Cerebellar cortex (tissue), 1 donor: ENCODE results near the gene GRXCR2.
"Not testable (repeated sequence)": the region's sequence is repeated elsewhere in the genome, so short reads cannot be mapped to it uniquely, and the experiment has no call there.

Experiments
- DNase-seq: peaks from one replicate; pipeline ENCODE4 v3.0.0-alpha.2; 2015; ENCODE audit warnings: low spot score

The GRXCR2 gene, protein sequence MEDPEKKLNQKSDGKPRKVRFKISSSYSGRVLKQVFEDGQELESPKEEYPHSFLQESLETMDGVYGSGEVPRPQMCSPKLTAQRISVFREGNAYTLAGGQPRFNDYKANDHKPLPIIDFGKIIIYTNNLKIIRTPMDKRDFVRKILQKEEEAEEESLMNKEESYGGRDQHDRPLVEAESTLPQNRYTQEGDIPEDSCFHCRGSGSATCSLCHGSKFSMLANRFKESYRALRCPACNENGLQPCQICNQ

GRCh38 chr5:145872914-145873313 lies at the start of gene GRXCR2:
GRXCR2 (minus strand) TSS chr5:145873014; CDS start chr5:145872968, 46 bp downstream.
- no peak for DNase-seq

DNA sequence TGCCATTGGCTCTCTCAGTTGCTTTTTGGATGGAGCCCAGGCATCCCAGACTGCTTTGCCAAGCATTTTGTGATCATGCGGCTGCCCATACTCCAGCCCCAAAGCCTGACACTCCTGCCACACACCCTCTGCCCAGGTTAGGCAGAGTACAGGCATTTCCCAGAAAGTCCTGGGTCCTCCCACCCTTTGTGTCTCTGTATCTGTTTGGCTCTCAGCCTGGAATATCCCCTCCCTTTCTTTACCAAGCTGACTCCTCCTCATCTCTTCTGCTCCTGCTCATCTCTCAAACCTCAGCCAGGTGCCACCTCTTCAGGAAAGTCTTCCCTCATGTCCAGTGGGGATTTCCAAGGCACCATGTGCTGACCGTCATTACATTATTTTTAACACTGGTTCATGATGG lies 49.2 kb upstream of the GRXCR2 start:
- no peak for DNase-seq

DNA sequence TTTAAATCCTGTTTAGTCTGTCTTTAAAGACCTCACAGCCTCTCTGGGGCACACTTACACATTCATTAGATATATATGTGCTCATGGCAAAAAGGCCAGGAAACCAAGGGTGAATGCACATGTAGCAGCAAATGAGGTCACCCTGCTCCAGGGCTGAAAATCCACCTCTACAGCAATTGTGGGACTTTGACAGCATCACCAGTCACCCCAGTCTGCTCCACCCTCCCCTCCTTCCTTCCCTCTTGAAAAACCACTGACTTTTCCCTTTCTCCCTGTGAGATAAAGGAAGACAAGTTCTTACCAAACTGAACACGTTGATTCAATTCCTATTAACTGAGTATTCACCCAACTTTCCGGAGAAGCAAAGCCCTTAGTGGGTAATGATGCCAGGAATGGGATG lies 48.4 kb upstream of the GRXCR2 start:
- DNase-seq, result no peak

GRCh38 chr5:145920542-145921210 lies 47.9 kb upstream of the GRXCR2 start:
- DNase-seq, result no peak

- DNase-seq, result no peak
These were observed 46.6 kb upstream of the GRXCR2 start for GRCh38 chr5:145919413-145919812.

GRCh38 chr5:145918397-145918796 lies 45.6 kb upstream of the GRXCR2 start:
- DNase-seq, result no peak

DNA sequence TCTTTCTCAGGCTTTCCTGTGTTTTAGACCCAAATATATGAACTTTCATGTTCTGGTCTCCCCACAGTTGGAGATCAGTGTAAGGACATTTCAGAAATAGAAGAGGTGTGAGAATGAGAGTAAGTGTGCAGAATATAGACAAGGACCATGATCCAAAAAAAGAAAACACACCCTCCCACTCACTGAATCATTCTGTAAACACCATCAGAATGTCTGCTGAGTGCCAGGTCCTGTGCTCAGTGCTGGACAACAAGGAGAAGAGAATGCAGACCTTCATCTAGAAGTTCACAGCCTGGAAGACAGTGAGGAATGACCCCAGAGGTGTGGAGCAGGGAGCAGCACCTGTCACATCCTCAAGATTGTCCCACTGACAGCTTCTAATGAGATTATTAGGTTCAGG lies 44.5 kb upstream of the GRXCR2 start:
- no peak for DNase-seq

- DNase-seq, result no peak
These were observed 43.3 kb upstream of the GRXCR2 start for GRCh38 chr5:145915970-145916638.

GRCh38 chr5:145913701-145914100 lies 40.9 kb upstream of the GRXCR2 start:
- DNase-seq, result no peak

DNA sequence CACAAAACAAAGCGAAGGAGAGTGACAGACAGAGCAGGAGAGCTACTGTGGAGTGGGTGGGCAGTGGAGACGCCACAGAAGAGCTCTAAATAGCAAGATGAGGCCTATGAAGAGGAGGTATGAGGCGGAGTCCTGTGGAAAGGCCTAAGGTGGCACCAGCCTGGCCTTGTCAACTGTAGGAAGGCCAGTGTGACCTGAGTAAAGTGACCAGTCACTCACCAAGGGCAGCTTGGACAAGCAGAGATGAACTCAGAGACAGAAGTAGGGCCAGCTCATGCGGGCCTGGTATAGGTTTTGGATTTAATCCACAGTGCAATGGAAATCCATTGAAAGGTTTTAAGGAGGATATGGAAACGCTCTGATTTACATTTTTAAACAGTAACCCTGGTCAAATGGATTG lies 39.8 kb upstream of the GRXCR2 start:
- DNase-seq, result no peak

DNA sequence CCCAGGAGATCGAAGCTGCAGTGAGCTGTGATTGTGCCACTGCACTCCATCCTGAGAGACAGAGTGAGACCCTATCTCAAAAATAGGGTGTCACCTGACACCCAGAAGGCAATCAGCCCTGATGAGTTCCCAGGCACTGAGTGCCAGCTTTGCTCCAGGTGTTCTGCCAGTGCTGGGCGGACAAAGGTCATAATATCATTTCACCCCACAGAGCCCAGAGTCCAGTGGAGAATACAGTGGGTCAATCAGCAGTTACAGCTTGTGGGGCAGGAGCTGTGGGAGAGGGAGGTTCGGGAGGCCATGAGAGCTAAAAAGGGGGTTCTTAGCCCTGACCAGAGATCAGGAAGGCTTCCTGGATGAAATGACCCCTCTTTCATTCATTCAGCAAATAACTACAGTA lies 39.2 kb upstream of the GRXCR2 start:
- DNase-seq, result no peak

GRCh38 chr5:145911164-145911563 lies 38.4 kb upstream of the GRXCR2 start:
- DNase-seq, result no peak

GRCh38 chr5:145908206-145908960 lies 35.6 kb upstream of the GRXCR2 start:
- DNase-seq, result no peak

DNA sequence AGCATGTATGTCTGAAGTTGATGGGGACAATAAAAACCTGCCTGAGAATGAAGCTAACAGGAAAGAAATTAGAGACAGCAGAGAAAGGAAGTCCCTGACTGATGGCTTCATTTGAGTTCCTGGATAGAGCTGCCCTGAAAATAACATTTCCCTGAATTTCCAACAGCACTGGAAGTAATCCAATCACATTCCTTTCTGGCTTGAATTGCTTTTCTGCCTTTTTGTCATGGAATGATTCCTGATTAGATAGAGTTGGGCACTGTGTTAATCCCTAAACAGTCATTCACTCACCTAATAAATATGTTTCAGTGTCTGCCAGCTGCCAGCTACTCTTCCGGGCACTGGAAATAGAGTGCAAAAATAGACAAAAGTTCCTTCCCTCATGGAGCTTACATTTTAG lies 33.6 kb upstream of the GRXCR2 start:
- DNase-seq, result no peak

DNA sequence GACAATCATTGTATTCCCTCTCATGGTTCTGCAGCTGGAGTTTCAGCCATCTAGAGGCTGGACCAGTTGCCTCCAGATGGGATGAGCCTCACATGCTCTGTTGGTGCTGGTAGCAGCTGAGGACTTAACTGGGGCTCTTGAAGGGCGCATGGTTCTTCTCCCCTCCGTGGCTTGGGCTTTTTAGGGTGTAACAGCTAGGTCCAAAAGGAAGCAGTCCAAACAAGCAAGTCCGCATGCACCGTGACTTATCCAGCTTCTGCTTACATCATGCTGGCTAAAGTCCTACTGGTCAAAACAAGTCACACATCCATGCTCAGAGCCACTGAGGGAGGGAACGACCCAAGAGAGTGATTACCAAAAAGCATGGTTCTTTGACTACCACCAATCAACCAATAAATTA lies 31.9 kb upstream of the GRXCR2 start:
- no peak for DNase-seq

GRCh38 chr5:145903867-145904266 lies 31.1 kb upstream of the GRXCR2 start:
- no peak for DNase-seq

DNA sequence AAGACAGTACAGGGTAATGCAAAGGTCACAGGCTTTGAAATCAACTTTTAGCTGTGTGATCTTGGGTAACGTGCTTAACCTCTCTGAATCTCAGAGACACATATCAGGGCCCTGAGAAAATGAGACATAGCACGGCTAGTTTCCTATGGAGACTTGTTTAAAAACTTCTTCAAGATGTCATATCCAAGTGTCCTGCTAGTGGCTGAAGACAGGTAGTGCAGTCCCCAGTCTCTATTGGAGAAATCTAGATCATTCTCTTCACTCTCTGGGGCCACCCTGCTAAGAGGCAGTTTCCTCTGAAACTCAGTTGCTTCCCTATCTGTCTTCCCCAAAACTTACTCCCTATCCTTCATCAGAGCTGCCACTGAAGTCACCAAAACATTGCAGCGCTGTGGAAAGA lies 30.3 kb upstream of the GRXCR2 start:
- no peak for DNase-seq

GRCh38 chr5:145902421-145902820 lies 29.6 kb upstream of the GRXCR2 start:
- no peak for DNase-seq

DNA sequence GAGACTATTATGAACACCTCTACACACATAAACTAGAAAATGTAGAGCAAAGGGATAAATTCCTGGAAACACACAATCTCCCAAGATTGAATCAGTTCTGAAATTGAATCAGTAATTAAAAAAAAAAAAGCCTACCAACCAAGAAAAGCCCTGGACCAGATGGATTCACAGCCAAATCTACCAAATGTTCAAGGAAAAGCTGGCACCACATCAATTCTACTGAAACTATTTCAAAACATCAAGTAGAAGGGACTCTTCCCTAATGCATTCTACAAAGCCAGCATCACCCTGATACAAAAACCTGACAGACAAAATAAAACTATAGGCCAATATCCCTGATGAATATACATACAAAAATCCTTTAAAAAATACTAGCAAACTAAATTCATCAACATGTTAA lies 25.4 kb upstream of the GRXCR2 start:
- no peak for DNase-seq

DNA sequence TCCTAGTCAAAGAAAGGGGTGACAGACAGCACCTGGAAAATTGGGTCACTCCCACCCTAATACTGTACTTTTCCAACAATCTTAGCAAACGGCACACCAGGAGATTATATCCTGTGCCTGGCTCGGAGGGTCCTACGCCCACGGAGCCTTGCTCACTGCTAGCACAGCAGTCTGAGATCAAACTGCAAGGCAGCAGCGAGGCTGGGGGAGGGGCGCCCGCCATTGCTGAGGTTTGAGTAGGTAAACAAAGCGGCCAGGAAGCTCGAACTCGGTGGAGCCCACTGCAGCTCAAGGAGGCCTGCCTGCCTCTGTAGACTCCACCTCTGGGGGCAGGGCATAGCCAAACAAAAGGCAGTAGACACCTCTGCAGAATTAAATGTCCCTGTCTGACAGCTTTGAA lies 18.6 kb upstream of the GRXCR2 start:
- DNase-seq, result not testable (repeated sequence)

GRCh38 chr5:145889611-145890010 lies 16.8 kb upstream of the GRXCR2 start:
- no peak for DNase-seq

DNA sequence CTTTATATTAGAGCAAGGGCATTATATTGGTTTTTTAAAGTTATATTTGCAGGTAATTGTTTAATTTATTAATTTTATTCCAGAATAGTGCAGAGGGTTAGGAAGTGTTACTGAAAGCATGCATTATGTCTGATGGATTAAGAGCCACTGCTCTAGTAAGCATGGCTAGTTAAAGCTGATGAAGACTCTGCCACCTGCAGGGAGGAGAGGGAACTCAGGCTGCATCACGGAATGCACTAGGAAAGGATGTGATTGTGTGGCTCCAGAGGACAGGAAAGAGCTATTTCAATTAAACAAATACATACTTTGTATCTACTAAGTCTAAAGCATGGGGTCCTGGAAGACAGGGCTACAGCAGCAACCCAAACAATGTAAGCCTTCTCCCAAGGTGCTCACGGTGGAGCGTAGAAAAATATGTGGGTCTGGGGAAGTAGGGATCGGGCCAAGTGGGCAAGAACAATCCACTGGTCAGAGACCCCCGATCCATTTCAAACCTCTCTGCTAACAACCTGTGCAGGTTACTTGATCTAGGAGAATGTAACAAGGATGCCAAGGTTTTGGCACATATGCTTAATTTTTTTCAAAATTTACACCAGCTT lies 15.3 kb upstream of the GRXCR2 start:
- peak; percentile 40 for DNase-seq
